ENCODE data around the gene PPP1R3G. TPM values are rescaled to one million over a fixed set of nuclear protein-coding genes. Genes with fewer than 3 reads are reported as not detected.

Gene PPP1R3G
- total and polyA plus RNA-seq, 2 of the 13 experiments (the other 11 are each of a cell fraction or from before 2014, with no cell fraction given): 1.2 to 1.3 TPM

- H3K9me3 ChIP-seq (ENCODE audit: low read length): no peaks in the 10 kb centered on the region
- no peak for TF ChIP-seq MAX (IDR thresholded peaks at IDR 0.05)
- TF ChIP-seq CEBPB (IDR thresholded peaks at IDR 0.05; ENCODE audit: borderline replicate concordance, low read depth, low read length): 0 out of 2 replicates have a peak, but pooled peaks have one; percentile 10
- TF ChIP-seq ZNF333 (CRISPR knock-in tag; IDR thresholded peaks at IDR 0.05; ENCODE audit: borderline replicate concordance): no peak
- TF ChIP-seq KDM5B (CRISPR knock-in tag; IDR thresholded peaks at IDR 0.05; ENCODE audit: borderline replicate concordance): no peak
- TF ChIP-seq UBTF (CRISPR knock-in tag; IDR thresholded peaks at IDR 0.05): peak; percentile 10; the same call in 1 of the 2 replicates
- peak; percentile 21; the same call in 1 of the 2 replicates for TF ChIP-seq ZNF501 (CRISPR knock-in tag; IDR thresholded peaks at IDR 0.05)
- H2AFZ ChIP-seq (ENCODE audit: low read length): no peak overlapping the region
- H3K4me1 ChIP-seq (ENCODE audit: insufficient read depth, low read length): peaks cover 69% of the 10 kb centered on the region
- POLR2A ChIA-PET: interaction anchor here (0.6 kb wide), 1 partner anchor 50 kb away, joined by 3 read pairs; no protein-coding TSS in a partner anchor
- H3K79me2 ChIP-seq (ENCODE audit: insufficient read depth, low read length): no peaks in the 10 kb centered on the region
- H3K27ac ChIP-seq (ENCODE audit: extremely low read length, insufficient read depth, low read length): peak overlapping the region; percentile 37
- no peak for FAIRE-seq
- peak overlapping the region; percentile 29 for H3K4me2 ChIP-seq (ENCODE audit: low read depth, low read length)
- WGBS (ENCODE audit: low lambda C conversion rate): 59% methylated on average over 7 of the region's 7 CpGs
- ATAC-seq: no peak
- intact Hi-C loops (cut with micrococcal nuclease; ENCODE audit: unreplicated experiment) (no loop called here), in situ Hi-C loops (cut with HindIII; ENCODE audit: extremely low pct_ligation_motif_present, low pct_unique_long_range_greater_than_20kb) (no loop called here)
- H4K20me1 ChIP-seq (ENCODE audit: insufficient read depth, low read length): no peaks in the 10 kb centered on the region
- DNase-seq (ENCODE audit: low spot score): no peak
- H3K36me3 ChIP-seq (replicated peaks in 1 of 2; ENCODE audit: control insufficient read depth in 1 of 2, insufficient read depth in 2 of 2, low read length in 2 of 2): no peaks in the 10 kb centered on the region; a peak in 1 of 5 replicates
- H3K27me3 ChIP-seq (ENCODE audit: control insufficient read depth in 1 of 2, insufficient read depth in 2 of 2, low read length in 2 of 2): no peaks in the 10 kb centered on the region
- no peak overlapping the region for H3K4me3 ChIP-seq (replicated peaks in 1 of 3; ENCODE audit: insufficient read depth in 1 of 3, low read depth in 2 of 3, low read length in 3 of 3)
- no peak overlapping the region for H3K9ac ChIP-seq (ENCODE audit: insufficient read depth, low read depth, low read length)
- BruUV-seq (replicated peaks): no TSS peak
- CTCF ChIA-PET (ENCODE audit: low intra/inter-chr PET ratio, low total read pairs): interaction anchor here (1.4 kb wide), 1 partner anchor 65 kb away, joined by 4 read pairs; no protein-coding TSS in a partner anchor
Observed at GRCh38 chr6:5121956-5122355, 36.8 kb downstream of the PPP1R3G start.
